ENCODE results near the gene CFI.
"Not testable (repeated sequence)": the region's sequence is repeated elsewhere in the genome, so short reads cannot be mapped to it uniquely, and the experiment has no call there.

The CFI gene

GRCh38 chr4:109786846-109787245 lies 15.0 kb downstream of the CFI start:
- DNase-seq (ENCODE audit: insufficient read length): no peak
- no peak for TF ChIP-seq POLR2A (IDR thresholded peaks at IDR 0.05; ENCODE audit: low read depth, low read length)
- no peak for TF ChIP-seq POLR2AphosphoS5 (IDR thresholded peaks at IDR 0.05; ENCODE audit: low read depth, low read length)
- TF ChIP-seq TAF1 (IDR thresholded peaks at IDR 0.05; ENCODE audit: borderline replicate concordance, low read depth, low read length): no peak
- FAIRE-seq: no peak

- FAIRE-seq; DNase-seq (ENCODE audit: insufficient read length): not testable (repeated sequence)
Measured at GRCh38 chr4:109782092-109782491, 19.7 kb downstream of the CFI start.

- FAIRE-seq: no peak
- no peak for TF ChIP-seq POLR2A (IDR thresholded peaks at IDR 0.05; ENCODE audit: low read depth, low read length)
- TF ChIP-seq TAF1 (IDR thresholded peaks at IDR 0.05; ENCODE audit: borderline replicate concordance, low read depth, low read length): no peak
- no peak for DNase-seq (ENCODE audit: insufficient read length)
Measured at GRCh38 chr4:109764789-109765402, 36.9 kb downstream of the CFI start.

GRCh38 chr4:109764376-109764775 lies 37.4 kb downstream of the CFI start:
- no peak for DNase-seq (ENCODE audit: insufficient read length)
- FAIRE-seq: no peak
- TF ChIP-seq TAF1 (IDR thresholded peaks at IDR 0.05; ENCODE audit: borderline replicate concordance, low read depth, low read length): no peak

- no peak for TF ChIP-seq TAF1 (IDR thresholded peaks at IDR 0.05; ENCODE audit: borderline replicate concordance, low read depth, low read length)
- TF ChIP-seq POLR2AphosphoS5 (IDR thresholded peaks at IDR 0.05; ENCODE audit: low read depth, low read length): no peak
- no peak for TF ChIP-seq POLR2A (IDR thresholded peaks at IDR 0.05; ENCODE audit: low read depth, low read length)
- no peak for DNase-seq (ENCODE audit: insufficient read length)
- no peak for FAIRE-seq
Measured at GRCh38 chr4:109760682-109761081, 41.1 kb downstream of the CFI start.

- DNase-seq (ENCODE audit: insufficient read length) (no peak), FAIRE-seq (no peak)
- TF ChIP-seq POLR2AphosphoS5 (IDR thresholded peaks at IDR 0.05; ENCODE audit: low read depth, low read length) (no peak), POLR2A (IDR thresholded peaks at IDR 0.05; ENCODE audit: low read depth, low read length) (no peak), TAF1 (IDR thresholded peaks at IDR 0.05; ENCODE audit: borderline replicate concordance, low read depth, low read length) (no peak)
Measured at GRCh38 chr4:109755656-109756055, 46.1 kb downstream of the CFI start.

- FAIRE-seq: no peak
- no peak for DNase-seq (ENCODE audit: insufficient read length)
Measured at GRCh38 chr4:109754093-109754857, 47.5 kb downstream of the CFI start.

GRCh38 chr4:109752525-109752924 lies 49.3 kb downstream of the CFI start:
- FAIRE-seq (no peak), DNase-seq (ENCODE audit: insufficient read length) (no peak)
- TF ChIP-seq POLR2AphosphoS5 (IDR thresholded peaks at IDR 0.05; ENCODE audit: low read depth, low read length) (no peak), POLR2A (IDR thresholded peaks at IDR 0.05; ENCODE audit: low read depth, low read length) (no peak), TAF1 (IDR thresholded peaks at IDR 0.05; ENCODE audit: borderline replicate concordance, low read depth, low read length) (no peak)

More at GRCh38 chr4:109754093-109754857, 47.5 kb downstream of the CFI start:
- TF ChIP-seq POLR2AphosphoS5 (IDR thresholded peaks at IDR 0.05; ENCODE audit: low read depth, low read length) (no peak), POLR2A (IDR thresholded peaks at IDR 0.05; ENCODE audit: low read depth, low read length) (no peak), TAF1 (IDR thresholded peaks at IDR 0.05; ENCODE audit: borderline replicate concordance, low read depth, low read length) (no peak)

- FAIRE-seq (no peak), DNase-seq (ENCODE audit: insufficient read length) (no peak)
- TF ChIP-seq POLR2AphosphoS5 (IDR thresholded peaks at IDR 0.05; ENCODE audit: low read depth, low read length) (no peak), TAF1 (IDR thresholded peaks at IDR 0.05; ENCODE audit: borderline replicate concordance, low read depth, low read length) (no peak), POLR2A (IDR thresholded peaks at IDR 0.05; ENCODE audit: low read depth, low read length) (no peak)
Measured at GRCh38 chr4:109751852-109752251, 49.9 kb downstream of the CFI start.

- DNase-seq (ENCODE audit: insufficient read length) (no peak), FAIRE-seq (no peak)
- no peak for TF ChIP-seq POLR2AphosphoS5 (IDR thresholded peaks at IDR 0.05; ENCODE audit: low read depth, low read length)
- no peak for TF ChIP-seq TAF1 (IDR thresholded peaks at IDR 0.05; ENCODE audit: borderline replicate concordance, low read depth, low read length)
- no peak for TF ChIP-seq POLR2A (IDR thresholded peaks at IDR 0.05; ENCODE audit: low read depth, low read length)
Measured at GRCh38 chr4:109750652-109751244, 51.1 kb downstream of the CFI start.

- TF ChIP-seq POLR2AphosphoS5 (IDR thresholded peaks at IDR 0.05; ENCODE audit: low read depth, low read length): no peak
- TF ChIP-seq TAF1 (IDR thresholded peaks at IDR 0.05; ENCODE audit: borderline replicate concordance, low read depth, low read length): no peak
- no peak for TF ChIP-seq POLR2A (IDR thresholded peaks at IDR 0.05; ENCODE audit: low read depth, low read length)
- FAIRE-seq: no peak
- DNase-seq (ENCODE audit: insufficient read length): no peak
Measured at GRCh38 chr4:109749388-109750082, 52.3 kb downstream of the CFI start.

- FAIRE-seq (no peak), DNase-seq (ENCODE audit: insufficient read length) (no peak)
- TF ChIP-seq POLR2AphosphoS5 (IDR thresholded peaks at IDR 0.05; ENCODE audit: low read depth, low read length): no peak
- no peak for TF ChIP-seq POLR2A (IDR thresholded peaks at IDR 0.05; ENCODE audit: low read depth, low read length)
- TF ChIP-seq TAF1 (IDR thresholded peaks at IDR 0.05; ENCODE audit: borderline replicate concordance, low read depth, low read length): no peak
Measured at GRCh38 chr4:109748114-109748513, 53.7 kb downstream of the CFI start.

All from GM12892 (cell line).